IPS-20b (cell line): ENCODE data around the gene LRBA.

Source experiments
- H3K27ac ChIP-seq: one replicate; pipeline ENCODE4 v1.5.1; 2013; ENCODE audit warnings: low read length
- H3K27me3 ChIP-seq: 2 replicates; pipeline ENCODE4 v1.6.1; 2013; ENCODE audit warnings: mild to moderate bottlenecking, low read length, inconsistent platforms; ENCODE audit not compliant: insufficient read depth
- H3K36me3 ChIP-seq: 2 replicates; pipeline ENCODE4 v1.6.1; 2013; ENCODE audit warnings: low read depth, mild to moderate bottlenecking, inconsistent platforms, low read length, moderate library complexity; ENCODE audit not compliant: insufficient read depth
- H3K4me1 ChIP-seq: 2 replicates; pipeline ENCODE4 v1.6.1; 2013; ENCODE audit warnings: mild to moderate bottlenecking, control low read depth, inconsistent platforms, low read length, moderate library complexity; ENCODE audit not compliant: insufficient read depth
- H3K4me3 ChIP-seq: 2 replicates; pipeline ENCODE4 v1.5.1; 2013; ENCODE audit warnings: mild to moderate bottlenecking, low read length, inconsistent platforms
- H3K9ac ChIP-seq: 2 replicates; pipeline ENCODE4 v1.6.1; 2013; ENCODE audit warnings: low read depth, mild to moderate bottlenecking, inconsistent platforms, low read length, moderate library complexity
- H3K9me3 ChIP-seq: 2 replicates; pipeline ENCODE4 v1.6.1; 2013; ENCODE audit warnings: mild to moderate bottlenecking, low read depth, low read length, inconsistent platforms; ENCODE audit not compliant: insufficient read depth

LRBA gene

GRCh38 chr4:150988238-150988637 lies 26.8 kb downstream of the LRBA start:
- Histone ChIP-seq H3K36me3 (no peaks in the 10 kb centered on the region), H3K4me3 (no peak overlapping the region), H3K9me3 (no peaks in the 10 kb centered on the region), H3K4me1 (peaks cover 3% of the 10 kb centered on the region; the same call in 1 of the 2 replicates), H3K27me3 (no peaks in the 10 kb centered on the region), H3K27ac (no peak overlapping the region), H3K9ac (no peak overlapping the region)

- no peaks in the 10 kb centered on the region for H3K36me3 ChIP-seq
- H3K4me3 ChIP-seq: no peak overlapping the region
- peaks cover 3% of the 10 kb centered on the region; the same call in 1 of the 2 replicates for H3K4me1 ChIP-seq
- H3K9ac ChIP-seq: no peak overlapping the region
- no peak overlapping the region for H3K27ac ChIP-seq
- no peaks in the 10 kb centered on the region for H3K9me3 ChIP-seq
- no peaks in the 10 kb centered on the region for H3K27me3 ChIP-seq
Measured at GRCh38 chr4:150987204-150987603, 27.9 kb downstream of the LRBA start.

- Histone ChIP-seq H3K36me3 (no peaks in the 10 kb centered on the region), H3K27me3 (no peaks in the 10 kb centered on the region), H3K4me3 (no peak overlapping the region), H3K27ac (no peak overlapping the region), H3K9me3 (no peaks in the 10 kb centered on the region), H3K9ac (no peak overlapping the region), H3K4me1 (peaks cover 3% of the 10 kb centered on the region; the same call in 1 of the 2 replicates)
Measured at GRCh38 chr4:150986085-150986484, 29.0 kb downstream of the LRBA start.

- H3K36me3 ChIP-seq: no peaks in the 10 kb centered on the region
- no peak overlapping the region for H3K27ac ChIP-seq
- H3K27me3 ChIP-seq: no peaks in the 10 kb centered on the region
- H3K4me1 ChIP-seq: peaks cover 3% of the 10 kb centered on the region; the same call in 1 of the 2 replicates
- H3K9me3 ChIP-seq: no peaks in the 10 kb centered on the region
- no peak overlapping the region for H3K9ac ChIP-seq
- H3K4me3 ChIP-seq: no peak overlapping the region
Measured at GRCh38 chr4:150983851-150984250, 31.2 kb downstream of the LRBA start.

GRCh38 chr4:150982557-150983233 lies 32.4 kb downstream of the LRBA start:
- Histone ChIP-seq H3K9me3 (no peaks in the 10 kb centered on the region), H3K36me3 (no peaks in the 10 kb centered on the region), H3K27ac (no peak overlapping the region), H3K4me1 (peaks cover 3% of the 10 kb centered on the region; the same call in 1 of the 2 replicates), H3K27me3 (no peaks in the 10 kb centered on the region), H3K4me3 (no peak overlapping the region), H3K9ac (no peak overlapping the region)

- Histone ChIP-seq H3K27ac (no peak overlapping the region), H3K9ac (no peak overlapping the region), H3K4me3 (no peak overlapping the region), H3K4me1 (0 out of 2 replicates have a peak, but pooled peaks cover 5% of the 10 kb centered on the region), H3K9me3 (no peaks in the 10 kb centered on the region), H3K36me3 (no peaks in the 10 kb centered on the region), H3K27me3 (no peaks in the 10 kb centered on the region)
Measured at GRCh38 chr4:150978738-150979575, 36.1 kb downstream of the LRBA start.

GRCh38 chr4:150976478-150977118 lies 38.5 kb downstream of the LRBA start:
- Histone ChIP-seq H3K9ac (no peak overlapping the region), H3K27ac (no peak overlapping the region), H3K9me3 (no peaks in the 10 kb centered on the region), H3K4me3 (no peak overlapping the region), H3K36me3 (no peaks in the 10 kb centered on the region), H3K4me1 (0 out of 2 replicates have a peak, but pooled peaks cover 5% of the 10 kb centered on the region), H3K27me3 (no peaks in the 10 kb centered on the region)

- Histone ChIP-seq H3K27me3 (no peaks in the 10 kb centered on the region), H3K36me3 (no peaks in the 10 kb centered on the region), H3K9me3 (no peaks in the 10 kb centered on the region), H3K4me3 (no peak overlapping the region), H3K4me1 (0 out of 2 replicates have a peak, but pooled peaks cover 5% of the 10 kb centered on the region), H3K27ac (no peak overlapping the region), H3K9ac (no peak overlapping the region)
Measured at GRCh38 chr4:150974750-150975149, 40.3 kb downstream of the LRBA start.

GRCh38 chr4:150974252-150974640 lies 40.8 kb downstream of the LRBA start:
- Histone ChIP-seq H3K36me3 (no peaks in the 10 kb centered on the region), H3K27me3 (no peaks in the 10 kb centered on the region), H3K4me3 (no peak overlapping the region), H3K27ac (no peak overlapping the region), H3K9ac (no peak overlapping the region), H3K9me3 (no peaks in the 10 kb centered on the region), H3K4me1 (0 out of 2 replicates have a peak, but pooled peaks cover 5% of the 10 kb centered on the region)

GRCh38 chr4:150973626-150974251 lies 41.3 kb downstream of the LRBA start:
- no peaks in the 10 kb centered on the region for H3K36me3 ChIP-seq
- H3K27ac ChIP-seq: no peak overlapping the region
- H3K9ac ChIP-seq: no peak overlapping the region
- H3K4me1 ChIP-seq: 0 out of 2 replicates have a peak, but pooled peaks cover 5% of the 10 kb centered on the region
- no peaks in the 10 kb centered on the region for H3K27me3 ChIP-seq
- no peak overlapping the region for H3K4me3 ChIP-seq
- H3K9me3 ChIP-seq: no peaks in the 10 kb centered on the region

- Histone ChIP-seq H3K36me3 (no peaks in the 10 kb centered on the region), H3K4me1 (0 out of 2 replicates have a peak, but pooled peaks cover 5% of the 10 kb centered on the region), H3K9ac (no peak overlapping the region), H3K27ac (no peak overlapping the region), H3K9me3 (no peaks in the 10 kb centered on the region), H3K4me3 (no peak overlapping the region), H3K27me3 (no peaks in the 10 kb centered on the region)
Measured at GRCh38 chr4:150972592-150972991, 42.5 kb downstream of the LRBA start.
